HG03378 (cell line): ENCODE measurements around the gene LMX1A.

Experiments used
- ATAC-seq: cut with Tn5 transposase; IDR thresholded peaks from one replicate; pipeline ENCODE4 v1.9.1; 2021; ENCODE audit warnings: mild to moderate bottlenecking, moderate library complexity; ENCODE audit not compliant: unreplicated experiment

LMX1A gene

DNA sequence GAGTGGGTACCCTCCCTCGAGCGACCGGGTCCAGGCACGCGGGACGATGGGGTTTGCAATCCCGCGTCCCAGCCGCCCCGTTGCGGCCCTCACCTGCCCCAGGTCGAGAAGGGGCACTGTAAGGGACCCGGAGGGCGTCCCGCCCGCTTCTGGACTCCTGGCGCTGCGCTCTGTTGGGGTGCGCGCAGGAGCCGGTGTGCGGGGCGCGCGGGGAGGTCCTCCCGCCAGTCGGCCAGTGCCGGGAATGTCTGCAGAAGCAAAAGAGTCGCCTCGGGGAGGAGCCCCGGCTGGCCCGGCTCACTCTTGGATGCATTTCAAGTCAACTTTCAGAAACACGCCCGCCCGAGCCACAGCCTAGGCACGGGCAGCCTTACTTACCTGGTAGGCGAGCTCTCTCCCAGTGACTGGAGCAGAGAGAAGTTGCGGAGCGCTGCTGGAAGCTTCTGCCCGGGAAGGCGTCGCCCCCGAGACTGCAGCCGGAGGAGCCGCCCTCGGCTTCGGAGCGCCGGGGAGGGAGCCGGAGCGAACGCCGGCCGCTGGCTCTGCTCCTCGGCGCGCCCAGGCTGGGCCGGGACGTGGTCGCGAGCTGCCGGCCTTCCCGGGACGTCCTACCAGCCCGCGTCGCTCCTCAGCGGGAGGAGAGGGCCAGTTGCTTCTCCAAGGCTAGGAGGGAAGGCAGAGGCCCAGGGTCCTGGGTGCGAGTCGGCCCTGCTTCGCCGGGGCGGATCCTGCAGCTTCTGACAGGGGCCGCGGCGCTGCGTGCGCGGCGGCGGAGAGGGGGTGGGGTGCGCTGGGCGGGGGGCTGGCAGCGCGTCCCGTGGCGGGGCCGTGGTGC, at the start of gene LMX1A:
Gene LMX1A (minus strand): TSS at position 739 of the 835 bp plus-strand sequence. CDS start 1,156 bp downstream, outside the sequence.
- ATAC-seq, result no peak

DNA sequence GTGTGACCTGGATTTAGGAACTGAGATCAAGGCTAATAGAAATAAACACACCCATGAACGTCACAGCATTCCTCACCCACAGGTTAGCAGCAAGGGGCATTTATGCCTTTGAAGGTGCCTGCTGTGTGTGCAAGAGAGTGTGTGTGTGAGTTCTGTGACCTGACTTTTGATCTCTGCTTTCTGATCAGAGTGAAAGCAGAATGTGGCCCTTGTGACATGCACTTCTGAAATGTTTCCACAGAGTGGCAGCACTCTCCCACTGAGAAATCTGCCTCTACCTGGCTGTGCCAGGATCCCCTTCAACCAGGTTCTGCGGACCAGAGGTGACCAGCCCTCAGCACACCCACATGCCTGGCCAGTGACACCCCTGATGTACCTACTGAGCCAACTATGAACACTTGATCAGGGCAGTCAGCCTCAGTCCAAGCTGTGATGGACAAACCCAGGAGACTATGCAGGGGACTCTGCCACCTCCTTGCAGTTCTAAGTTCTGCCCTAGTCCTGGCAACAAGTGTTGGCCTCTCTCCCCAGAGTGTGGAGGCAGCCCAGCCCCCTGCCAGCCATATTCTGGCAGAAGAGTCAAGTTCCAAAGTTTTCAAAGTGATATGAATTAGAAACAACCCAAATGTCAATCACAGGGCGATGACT, 47.4 kb upstream of the LMX1A start:
- peak; percentile 63 for ATAC-seq

DNA sequence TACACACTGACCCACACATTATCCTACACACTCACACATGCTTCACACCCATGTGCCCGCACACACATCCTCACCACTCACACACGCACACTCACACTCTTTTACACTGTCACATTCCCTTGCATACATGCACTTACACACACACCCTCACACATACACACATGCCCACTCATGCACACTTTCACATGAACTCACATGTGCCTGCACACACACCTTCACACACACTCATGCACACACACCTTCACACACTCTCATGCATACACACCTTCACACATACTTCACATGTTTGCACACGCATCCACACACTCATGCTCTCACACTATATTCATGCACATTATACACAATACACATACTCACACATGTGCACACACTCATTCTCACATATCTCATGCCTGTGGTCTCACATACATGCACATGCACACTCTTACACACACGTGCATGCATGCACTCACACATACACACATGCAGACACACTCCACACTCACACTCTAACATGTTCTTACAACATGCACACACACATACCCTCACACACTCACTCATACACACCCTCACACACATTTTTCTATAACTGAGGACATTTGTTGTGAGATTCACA, 46.1 kb upstream of the LMX1A start:
- ATAC-seq, result no peak

DNA sequence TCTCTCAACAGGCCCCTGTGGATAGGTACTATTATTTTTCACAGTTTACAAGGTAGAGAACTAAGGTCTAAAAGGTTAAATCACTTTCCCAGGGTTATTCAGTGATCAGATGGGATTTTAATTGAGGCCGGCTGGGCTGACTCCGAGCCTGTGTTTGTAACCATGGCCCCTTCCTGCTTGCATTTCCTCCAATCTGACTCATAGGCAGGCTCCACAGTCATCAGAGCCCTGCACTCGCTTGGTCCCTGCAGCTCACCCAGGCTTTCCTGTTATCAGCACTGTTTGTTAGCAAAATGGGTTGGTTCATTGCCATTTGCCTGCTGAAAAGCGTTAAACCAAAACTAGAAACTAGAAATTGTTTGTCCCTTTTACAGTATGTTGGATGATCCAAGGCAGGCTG, 41.4 kb upstream of the LMX1A start:
- no peak for ATAC-seq

DNA sequence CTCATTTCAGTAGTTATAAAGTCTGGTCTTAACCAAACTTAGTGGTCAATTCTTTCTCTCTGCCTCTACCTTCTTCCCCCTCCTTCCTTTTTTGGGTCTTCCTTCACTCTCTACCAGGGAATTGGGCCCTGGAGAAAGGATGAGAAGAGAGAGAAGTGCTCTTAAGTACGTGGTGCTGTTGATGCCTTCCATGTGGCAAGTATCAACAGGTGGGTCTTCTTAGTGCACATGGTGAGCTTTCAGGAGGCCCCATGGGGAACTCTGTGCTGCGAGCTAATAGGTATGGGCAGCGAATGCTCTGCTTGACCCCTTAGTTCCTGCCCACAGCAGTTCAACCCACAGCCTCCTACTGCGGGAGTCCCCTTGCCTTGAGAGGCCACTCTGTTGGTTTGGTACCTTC, 39.4 kb upstream of the LMX1A start:
- no peak for ATAC-seq

DNA sequence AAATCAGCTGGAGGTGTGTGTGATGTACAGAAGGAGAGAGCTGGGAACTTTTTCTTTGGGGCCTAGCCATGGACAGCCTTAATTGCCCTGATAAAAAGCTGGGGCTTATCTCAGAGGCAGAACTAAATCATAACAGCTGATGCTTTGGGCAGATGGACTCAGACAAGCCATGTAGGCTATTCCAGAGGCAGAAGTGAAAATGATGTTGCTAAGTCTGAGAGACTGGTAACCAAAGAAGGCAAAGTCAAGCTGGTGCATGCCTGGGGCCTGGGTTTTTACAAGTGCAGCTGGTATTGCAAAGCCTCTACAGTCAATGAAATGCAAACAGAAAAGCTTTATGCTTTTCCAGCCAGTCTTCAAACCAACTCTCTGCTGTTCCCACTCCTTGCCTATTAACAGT, 39.0 kb upstream of the LMX1A start:
- ATAC-seq, result peak; percentile 32

DNA sequence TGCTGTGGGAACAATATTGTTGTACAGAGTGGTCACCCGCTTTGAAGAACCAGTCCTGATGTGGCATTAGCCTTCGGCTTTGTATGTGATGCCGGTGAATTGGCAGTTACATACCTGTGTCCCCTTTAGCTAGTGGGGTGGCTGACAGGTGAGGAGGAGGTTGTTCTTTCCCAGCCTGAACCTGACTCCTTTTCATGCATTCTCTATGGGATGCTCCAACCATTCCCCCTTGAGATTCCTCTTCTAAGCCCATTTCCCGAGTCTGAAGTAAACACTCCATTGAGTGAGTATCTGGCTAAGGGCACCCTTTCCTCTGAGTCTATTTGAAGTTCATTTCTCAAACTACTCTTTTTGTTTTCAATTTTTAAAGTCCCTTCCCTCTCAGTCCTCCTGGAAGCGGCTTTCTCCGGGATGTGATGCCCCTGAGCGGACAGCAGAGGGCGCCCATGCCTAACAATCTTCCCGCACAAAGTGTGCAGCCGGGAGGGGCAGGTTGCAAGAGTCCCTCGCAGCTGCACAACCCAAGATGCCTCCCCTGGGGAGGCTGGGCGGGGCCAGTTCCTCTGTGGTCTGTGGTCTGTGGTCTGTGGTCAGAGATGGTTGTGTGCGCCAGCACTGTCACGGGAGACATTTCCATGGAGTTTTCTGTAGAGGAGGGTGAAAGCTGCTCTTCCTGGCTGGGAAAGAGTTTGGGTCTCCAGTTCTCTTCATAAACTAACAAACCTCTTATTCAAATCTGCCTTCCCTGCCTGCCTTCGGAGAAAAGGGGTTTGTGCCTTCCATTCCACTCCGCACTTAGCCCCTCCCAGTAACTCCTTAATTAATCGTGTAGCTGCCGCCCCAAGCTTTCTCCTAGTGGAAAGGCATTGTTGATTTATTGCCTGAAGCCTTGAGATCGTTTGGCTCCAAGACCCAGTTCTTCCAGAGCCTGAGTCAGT, 36.4 kb upstream of the LMX1A start:
- ATAC-seq, result peak; percentile 94

DNA sequence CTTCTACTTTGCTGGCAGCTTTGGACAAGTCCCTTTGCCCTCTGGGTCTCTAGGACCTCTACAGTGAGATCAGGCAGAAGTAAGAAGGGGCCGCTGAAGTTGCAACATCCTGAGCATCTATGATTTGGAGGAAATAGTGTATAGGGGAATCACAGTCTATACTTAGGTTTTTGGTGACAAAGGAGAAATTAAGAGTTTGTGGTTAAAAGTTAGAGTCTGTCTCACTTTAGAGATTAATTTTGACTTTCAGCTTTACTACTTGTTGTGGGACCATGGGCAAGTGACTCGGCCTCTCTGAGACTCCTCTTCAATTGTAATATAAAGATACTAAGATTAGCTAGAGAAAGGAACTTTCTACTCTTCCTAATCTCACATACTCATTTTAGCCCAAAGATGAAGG, 33.1 kb upstream of the LMX1A start:
- no peak for ATAC-seq

DNA sequence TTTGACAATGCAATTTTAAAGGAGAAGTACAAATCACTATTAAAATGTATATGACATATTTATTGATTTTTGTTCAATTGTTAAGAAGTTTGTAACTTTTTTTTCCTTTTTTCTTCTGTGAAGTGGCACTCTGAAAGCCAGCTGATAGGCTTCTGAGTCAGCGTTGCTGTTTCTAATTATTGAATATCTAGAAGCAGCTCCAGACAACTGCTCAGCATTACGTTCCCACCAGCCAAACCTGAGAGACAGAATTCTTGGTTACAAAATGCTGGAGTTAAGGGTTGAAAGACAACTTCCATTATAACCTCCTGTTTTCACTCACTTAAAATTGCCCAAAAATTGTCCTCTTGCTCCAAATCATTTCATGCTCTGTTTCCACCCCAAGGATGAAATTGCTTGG, 31.4 kb upstream of the LMX1A start:
- no peak for ATAC-seq

DNA sequence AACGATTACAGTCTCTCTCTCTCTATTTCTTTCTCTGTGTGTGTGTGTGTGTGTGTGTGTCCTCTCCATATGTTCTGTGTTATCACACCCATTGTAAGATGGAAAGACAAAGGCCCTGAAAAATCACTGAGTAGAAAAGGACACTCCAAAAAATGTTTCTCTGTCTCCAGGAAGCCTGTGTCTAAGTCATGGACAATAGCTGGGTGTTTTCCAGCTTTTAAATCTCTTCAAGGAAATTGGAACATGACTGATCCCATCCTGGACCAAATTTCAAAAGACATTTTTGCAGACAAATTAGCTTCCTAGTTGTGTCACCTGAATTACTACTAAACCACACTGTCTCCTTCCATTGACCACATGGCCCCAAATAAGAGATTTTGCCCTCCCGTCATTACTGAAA, 31.0 kb upstream of the LMX1A start:
- no peak for ATAC-seq

DNA sequence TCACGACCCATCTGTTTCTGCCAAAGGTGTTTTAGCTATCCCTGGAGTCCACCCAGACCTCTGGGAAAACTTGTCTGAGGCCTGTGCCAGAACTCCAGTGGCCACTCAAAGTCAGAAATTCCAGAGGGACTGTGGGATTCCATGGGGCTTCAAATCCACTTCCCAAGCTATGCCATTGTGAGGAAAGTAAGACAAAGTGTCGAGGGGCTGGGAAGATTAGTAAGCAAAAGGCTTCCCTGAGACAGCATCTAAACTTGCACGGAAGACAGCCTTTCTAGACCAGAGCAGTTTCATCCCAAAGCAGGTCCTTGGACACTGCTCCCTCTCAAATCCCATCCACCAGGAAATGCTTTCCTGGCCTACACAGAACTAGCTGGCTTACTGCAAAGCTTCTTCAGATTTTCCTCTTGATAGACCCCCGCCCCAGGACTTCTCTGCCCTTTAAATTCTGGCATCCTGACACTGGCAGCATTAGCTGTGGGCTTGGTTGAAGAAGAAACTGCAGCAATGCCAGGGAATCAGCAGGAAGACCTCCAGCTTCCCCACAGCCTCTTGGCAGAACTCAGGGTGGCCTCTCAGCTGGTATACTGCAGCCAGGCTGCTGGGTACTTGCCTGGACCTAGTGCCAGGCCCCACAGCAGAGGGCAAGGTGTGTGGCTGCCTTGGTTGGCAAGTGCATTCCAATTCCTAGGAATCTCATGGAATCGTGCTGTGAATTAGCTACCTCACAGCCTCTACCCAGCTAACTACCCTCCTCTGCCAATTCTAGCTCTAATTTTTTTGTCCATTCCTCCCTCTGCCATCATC, 27.3 kb upstream of the LMX1A start:
- ATAC-seq, result no peak

DNA sequence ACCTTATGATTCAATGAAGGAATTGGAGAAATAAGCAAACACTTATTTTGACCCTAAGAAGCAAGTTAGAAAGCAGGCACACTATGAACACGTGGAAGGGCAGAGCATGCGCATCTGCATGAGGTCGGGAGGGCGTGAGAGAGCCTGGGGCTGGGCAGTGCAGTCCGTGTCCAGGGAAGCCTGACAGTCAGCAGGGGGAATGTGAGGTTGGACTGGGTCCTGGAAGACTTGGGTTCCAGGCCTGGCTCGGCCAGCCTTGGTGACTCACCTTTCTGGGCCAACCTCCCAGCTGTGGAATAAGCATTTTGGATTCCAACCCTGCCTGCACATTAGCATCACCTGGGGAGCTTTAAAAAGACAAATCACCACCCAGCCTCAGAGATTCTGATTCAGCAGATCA, 26.6 kb upstream of the LMX1A start:
- no peak for ATAC-seq

DNA sequence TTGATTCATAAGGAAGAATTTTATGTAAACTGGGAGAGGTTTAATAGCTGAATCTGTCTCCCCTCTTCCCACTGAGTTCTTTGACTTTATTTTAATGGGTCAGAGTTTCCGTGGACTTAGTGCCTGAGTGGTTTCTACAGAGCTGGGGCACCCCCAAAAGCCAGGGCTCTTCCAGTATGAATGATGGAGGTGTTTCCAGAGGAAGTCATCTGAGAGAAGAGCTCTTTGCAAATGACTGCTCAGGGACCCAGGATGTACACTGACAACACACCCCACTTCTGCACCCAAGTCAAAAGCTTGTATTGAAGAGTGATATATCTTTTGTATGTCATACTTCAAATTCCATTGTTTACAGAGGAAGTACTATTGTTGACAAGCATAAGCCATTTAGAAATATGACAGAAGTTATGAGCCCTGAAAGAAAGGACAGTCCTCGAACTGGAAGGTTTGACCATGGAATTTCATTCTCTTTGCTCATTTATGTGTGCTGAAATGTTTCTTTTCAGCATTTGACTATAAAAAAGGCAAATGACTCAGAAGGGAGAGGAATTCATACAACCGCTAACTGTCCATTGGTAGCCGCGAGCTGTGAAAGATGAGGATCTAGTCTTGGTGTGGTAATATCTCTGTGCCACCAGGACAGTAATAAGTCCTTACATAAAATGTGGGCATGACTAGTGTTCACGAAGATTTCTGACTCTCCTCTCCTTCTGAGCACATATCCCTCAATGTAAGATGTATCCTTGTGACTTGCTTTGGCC, 25.4 kb upstream of the LMX1A start:
- no peak for ATAC-seq

DNA sequence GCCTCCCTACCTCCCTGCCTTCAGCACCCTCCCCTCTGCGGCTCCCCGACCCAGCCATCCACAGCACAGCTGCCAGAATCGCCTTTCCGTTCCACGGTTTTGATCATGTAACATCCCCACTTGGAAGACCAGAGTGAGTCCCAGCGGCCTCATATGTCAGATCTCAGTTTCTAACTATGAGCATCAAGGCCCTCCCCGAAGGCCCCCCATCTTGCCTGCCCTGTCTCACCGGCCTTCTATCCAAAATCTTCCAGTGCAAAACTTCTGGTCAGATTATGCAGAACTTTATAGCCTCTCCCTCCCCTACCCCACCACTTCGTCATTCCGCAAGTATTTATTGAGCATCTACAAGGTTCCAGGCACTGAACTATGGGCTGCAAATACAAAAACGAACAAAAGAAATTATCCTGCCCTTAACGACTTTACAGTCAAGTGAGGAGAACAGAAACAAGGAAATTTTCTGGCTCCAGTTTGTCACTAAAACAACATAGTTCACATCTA, 20.3 kb upstream of the LMX1A start:
- ATAC-seq, result peak; percentile 17

DNA sequence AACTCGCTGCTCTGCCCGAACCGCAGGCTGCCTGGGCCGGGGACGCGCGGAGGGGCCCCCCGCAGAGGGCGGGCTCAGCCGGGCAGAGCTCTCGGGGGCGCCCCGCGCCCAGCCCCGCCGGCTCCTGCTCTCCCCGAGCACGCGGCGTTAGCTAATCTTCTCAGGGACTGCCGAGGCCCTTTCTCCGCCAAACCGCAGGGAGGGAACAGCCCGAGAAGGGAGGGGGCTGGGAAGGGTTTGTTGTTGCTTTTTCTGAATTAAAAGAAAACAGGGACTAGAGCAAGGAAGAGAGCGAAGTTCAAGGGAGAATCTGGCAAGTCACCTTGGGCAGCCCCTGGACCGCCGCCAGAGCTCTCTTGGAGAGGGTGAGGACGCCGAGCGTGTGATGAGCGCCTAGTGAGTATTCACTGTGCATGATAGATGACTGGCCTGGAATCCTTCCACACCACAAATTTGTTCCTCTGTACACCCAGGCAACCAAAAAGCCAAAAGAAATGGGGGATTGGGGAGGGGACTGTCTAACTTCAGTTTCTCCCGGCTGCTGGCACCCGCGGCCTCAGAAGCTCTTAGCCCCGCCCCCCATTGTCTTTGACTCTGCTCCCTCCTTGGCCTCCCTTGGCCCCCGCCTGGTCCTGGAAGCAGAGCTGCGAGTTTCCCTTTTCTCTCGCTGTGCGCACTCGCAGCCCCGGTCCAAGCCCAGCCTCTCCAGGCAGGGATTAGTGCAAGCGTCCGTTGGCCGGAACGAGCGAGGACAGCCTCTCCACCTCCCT, 19.7 kb upstream of the LMX1A start:
- ATAC-seq, result peak; percentile 57

DNA sequence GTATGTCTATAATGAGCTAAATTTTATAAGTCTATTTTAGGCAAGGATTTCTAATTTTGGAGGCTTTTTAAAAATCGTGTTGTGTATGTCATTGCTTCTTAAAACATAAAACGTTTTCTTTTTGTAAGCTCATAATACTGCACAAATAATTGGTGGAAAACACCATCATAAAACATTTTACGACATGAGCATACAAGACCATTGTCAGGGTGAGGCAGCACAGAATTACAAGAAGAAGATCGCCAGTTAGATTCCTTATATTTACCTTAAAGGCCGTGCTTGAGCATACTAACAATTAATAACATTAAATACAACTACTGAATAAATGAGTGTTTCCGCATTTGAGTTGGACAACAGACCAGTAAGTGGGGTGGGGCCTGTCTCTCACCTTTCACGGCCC, 19.1 kb upstream of the LMX1A start:
- ATAC-seq, result no peak

DNA sequence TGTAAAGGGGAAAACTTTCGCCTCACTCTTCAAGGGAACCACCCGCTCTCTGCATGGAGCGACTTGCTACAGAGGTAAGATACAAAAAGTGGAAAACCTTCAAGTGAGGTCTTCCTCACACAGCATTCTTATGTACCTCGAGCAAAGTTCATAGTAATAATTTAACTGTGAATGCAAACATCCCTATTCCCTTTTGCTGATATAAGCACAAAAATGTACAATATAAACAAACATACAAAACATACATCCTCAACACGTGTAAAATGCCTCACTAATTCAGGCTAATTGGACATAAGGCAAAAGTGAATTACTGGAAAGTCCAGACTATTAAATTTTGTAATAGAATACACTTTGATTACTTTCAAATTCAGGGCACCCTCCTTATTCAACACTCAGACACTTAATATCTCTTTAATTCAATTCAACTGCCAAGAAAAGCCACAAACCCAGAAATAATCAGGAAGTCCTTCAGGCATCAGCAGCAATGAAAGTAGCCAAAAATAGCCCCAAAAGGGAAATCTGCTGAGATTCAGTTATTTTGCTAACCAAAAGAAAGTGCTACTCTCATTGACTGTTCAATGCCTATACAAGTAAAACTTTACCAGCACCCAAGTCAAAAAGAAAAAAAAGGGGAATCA, 15.2 kb upstream of the LMX1A start:
- no peak for ATAC-seq

DNA sequence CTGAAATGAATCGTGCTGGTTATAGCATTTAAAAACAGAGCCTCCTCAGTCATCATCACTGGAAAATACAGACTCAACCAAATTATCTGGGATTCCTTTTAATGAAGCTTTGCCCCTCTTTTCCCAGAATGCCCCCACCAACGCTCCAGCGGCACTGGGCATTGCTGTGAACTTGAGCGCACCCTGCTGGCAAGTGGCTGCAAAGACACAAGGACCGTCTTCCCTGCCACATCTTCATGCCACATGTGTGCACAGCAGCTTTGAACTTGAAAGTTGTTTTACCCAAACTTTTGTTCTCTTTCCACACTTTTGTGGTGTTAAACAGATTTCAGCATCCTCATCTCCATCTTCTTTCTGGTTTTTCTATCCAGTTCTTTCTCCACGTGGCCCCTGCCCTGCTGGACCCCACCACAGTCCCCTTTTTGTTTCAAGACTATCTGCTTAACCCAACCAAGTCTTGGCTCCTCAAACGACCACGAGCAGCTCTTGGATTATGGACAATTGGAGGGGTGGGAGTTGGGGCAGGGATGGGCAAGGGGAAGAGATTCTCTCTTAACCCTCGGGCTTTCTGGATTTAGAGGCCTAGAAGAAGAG, 12.8 kb upstream of the LMX1A start:
- ATAC-seq, result peak; percentile 71
